HepG2 (cell line): ENCODE data around the gene KLHL18. TPM values are rescaled to one million over a fixed set of nuclear protein-coding genes. Genes with fewer than 3 reads are reported as not detected.

Experiments used
- ATAC-seq: fragments of 200-7000 bp; cut with Tn5 transposase; 3 replicates; pipeline ENCODE4 v1.9.1; 2020; ENCODE audit warnings: mild to moderate bottlenecking, moderate library complexity
- BruUV-seq: library from RNA; stranded (reverse); fragments of 400-500 nt; replicated peaks from 2 replicates; lab custom pipeline; 2021; lab: Mats Ljungman, UMichigan
- CTCF ChIA-PET: fragments of 300-600 bp; formaldehyde crosslinking; extraction: SDS; loops from one replicate; lab custom pipeline; 2021; ENCODE audit warnings: low total read pairs, inconsistent platforms, low intra/inter-chr PET ratio; lab: Yijun Ruan, JAX
- POLR2A ChIA-PET: fragments of 350-600 bp; sonication (Branson Sonifier 250); formaldehyde crosslinking; loops from one replicate; lab custom pipeline; 2020; ENCODE audit warnings: antibody characterized with exemption, inconsistent platforms; lab: Yijun Ruan, JAX
- DNase-seq: peaks from one replicate; pipeline ENCODE4 v3.0.0-alpha.2; 2015; ENCODE audit warnings: low spot score
- FAIRE-seq: peaks from 3 replicates; lab custom pipeline; 2011; peaks lifted over from hg19 to GRCh38; lab: Jason Lieb, UNC
- H2AFZ ChIP-seq: one replicate; pipeline ENCODE4 v1.6.1; 2011; ENCODE audit warnings: low read length, inconsistent platforms
- H3K27ac ChIP-seq: fragments of 300-600 bp; 3 replicates; pipeline ENCODE4 v1.8.0; 2011; ENCODE audit warnings: mixed run types, mild to moderate bottlenecking, mixed read lengths, low read length, inconsistent platforms; ENCODE audit not compliant: insufficient read depth; ENCODE audit errors: extremely low read length
- H3K27me3 ChIP-seq, 2 experiments: fragments of 200-600 bp in 1 of 2; 2 replicates in 1 of 2; 3 replicates in 1 of 2; pipeline versions ENCODE4 v1.6.0 to v1.8.0; 2011; ENCODE audit warnings: low read length in 2 of 2, mild to moderate bottlenecking in 2 of 2, moderate library complexity in 2 of 2, inconsistent platforms in 1 of 2; ENCODE audit not compliant: insufficient read depth in 2 of 2, control insufficient read depth in 1 of 2
- H3K36me3 ChIP-seq, 2 experiments: fragments of 200-600 bp in 1 of 2; replicated peaks in 1 of 2; 2 replicates in 1 of 2; 3 replicates in 1 of 2; pipeline versions ENCODE4 v1.5.1 to v1.8.0; 2011; ENCODE audit warnings: low read length in 2 of 2, inconsistent platforms in 1 of 2; ENCODE audit not compliant: insufficient read depth in 2 of 2, control insufficient read depth in 1 of 2
- H3K4me1 ChIP-seq: 2 replicates; pipeline ENCODE4 v1.5.1; 2012; ENCODE audit warnings: low read length, inconsistent platforms; ENCODE audit not compliant: insufficient read depth
- H3K4me2 ChIP-seq: 2 replicates; pipeline ENCODE4 v1.6.0; 2011; ENCODE audit warnings: low read depth, low read length, inconsistent platforms
- H3K4me3 ChIP-seq, 3 experiments: fragments of 200-600 bp in 1 of 3; sonication (generic), shearing (Covaris generic) in 1 of 3; replicated peaks in 1 of 3; 2 replicates each; pipeline ENCODE4 v1.5.1; 2011 to 2016; ENCODE audit warnings: low read length in 3 of 3, inconsistent platforms in 2 of 3, low read depth in 2 of 3, mild to moderate bottlenecking in 2 of 3, control low read depth in 1 of 3, mixed read lengths in 1 of 3; ENCODE audit not compliant: insufficient read depth in 1 of 3
- H3K79me2 ChIP-seq: one replicate; pipeline ENCODE4 v1.6.1; 2011; ENCODE audit warnings: low read length, inconsistent platforms; ENCODE audit not compliant: insufficient read depth
- H3K9ac ChIP-seq: 2 replicates; pipeline ENCODE4 v1.6.0; 2011; ENCODE audit warnings: mild to moderate bottlenecking, low read depth, low read length, inconsistent platforms; ENCODE audit not compliant: insufficient read depth
- H3K9me3 ChIP-seq: 2 replicates; pipeline ENCODE4 v1.5.1; 2012; ENCODE audit warnings: mild to moderate bottlenecking, low read length
- H4K20me1 ChIP-seq: 2 replicates; pipeline ENCODE4 v1.6.0; 2011; ENCODE audit warnings: inconsistent platforms, mild to moderate bottlenecking, low read length, moderate library complexity; ENCODE audit not compliant: insufficient read depth
- BRD4 ChIP-seq: sonication (generic); formaldehyde crosslinking; IDR thresholded peaks from 2 replicates; pipeline ENCODE4 v1.4.0; 2020; ENCODE audit warnings: missing genetic modification reagents
- CEBPG ChIP-seq: IDR thresholded peaks from 2 replicates; pipeline ENCODE4 v1.6.1; 2016
- CTCF ChIP-seq: sonication (generic); formaldehyde crosslinking; IDR thresholded peaks from 2 replicates; pipeline ENCODE4 v1.5.0; 2020; ENCODE audit warnings: mild to moderate bottlenecking, missing genetic modification reagents, moderate library complexity
- EHMT2 ChIP-seq: fragments of 200-600 bp; sonication (generic); IDR thresholded peaks from 2 replicates; pipeline ENCODE4 v1.7.0; 2017; ENCODE audit warnings: antibody characterized with exemption, low read depth, low read length, borderline replicate concordance
- GTF3A ChIP-seq: sonication (generic); formaldehyde crosslinking; conservative IDR thresholded peaks from 2 replicates; pipeline ENCODE4 v1.4.0; 2020; ENCODE audit warnings: mild to moderate bottlenecking, missing genetic modification reagents
- KAT2B ChIP-seq: fragments of 150-350 bp; IDR thresholded peaks from 2 replicates; pipeline ENCODE4 v1.6.1; 2014; ENCODE audit warnings: low read depth, low read length, borderline replicate concordance
- SIX4 ChIP-seq: sonication (generic); formaldehyde crosslinking; IDR thresholded peaks from 2 replicates; pipeline ENCODE4 v1.4.0; 2020; ENCODE audit warnings: missing genetic modification reagents
- ZNF263 ChIP-seq: sonication (generic); formaldehyde crosslinking; IDR thresholded peaks from 2 replicates; pipeline ENCODE4 v1.4.0; 2020; ENCODE audit warnings: missing genetic modification reagents
- ZNF337 ChIP-seq: sonication (generic); formaldehyde crosslinking; IDR thresholded peaks from 2 replicates; pipeline ENCODE4 v1.5.1; 2020; ENCODE audit warnings: missing genetic modification reagents, low read depth, mild to moderate bottlenecking, borderline replicate concordance
- WGBS: methylation state at CpG from one replicate; pipeline ENCODE4 v1.1.6; 2017; ENCODE audit warnings: low lambda C conversion rate; 5-methylcytosine and 5-hydroxymethylcytosine counted together
- in situ Hi-C: cut with HindIII; loops from 2 replicates; pipeline ENCODE4 v1.10.0; 2017; ENCODE audit warnings: low pct_unique_long_range_greater_than_20kb; ENCODE audit not compliant: extremely low pct_ligation_motif_present
- intact Hi-C: fragments of 100-400 bp; cut with micrococcal nuclease; formaldehyde crosslinking; loops from one replicate; pipeline ENCODE4 v1.10.0; 2022; ENCODE audit not compliant: unreplicated experiment
- polyA plus RNA-seq, 8 experiments: library from polyadenylated mRNA; depleted of rRNA in 3 of 8; stranded (reverse) in 7 of 8; unstranded in 1 of 8; fragments of >200 nt; fragmentation: Illumina TruSeq in 4 of 8; extraction: Trizol in 4 of 8; gene quantifications; 2 replicates each; pipeline versions ENCODE4 v1.2.1 to v1.2.3, GENCODE V29; 2011 to 2016; ENCODE audit warnings: low read depth in 4 of 8, missing spikeins in 1 of 8, mixed read lengths in 1 of 8; ENCODE audit not compliant: insufficient read depth in 1 of 8
- total RNA-seq, 5 experiments: library from RNA; depleted of rRNA; stranded (reverse); fragments of >200 nt; fragmentation: Illumina TruSeq; extraction: Trizol; gene quantifications; 2 replicates each; pipeline ENCODE4 v1.2.3, GENCODE V29; 2016; ENCODE audit warnings: low read depth in 1 of 5

Gene KLHL18
- total and polyA plus RNA-seq, 2 of the 13 experiments (the other 11 are each of a cell fraction or from before 2014, with no cell fraction given) = 17.5 to 18.8 TPM

- no peak for ATAC-seq
- Histone ChIP-seq H2AFZ (no peak overlapping the region), H3K9ac (no peak overlapping the region), H3K9me3 (no peaks in the 10 kb centered on the region), H3K27ac (no peak overlapping the region), H3K27me3 (no peaks in the 10 kb centered on the region), H3K4me2 (no peak overlapping the region), H3K4me3 (no peak overlapping the region), H3K4me1 (peaks cover 26% of the 10 kb centered on the region), H4K20me1 (no peaks in the 10 kb centered on the region), H3K36me3 (no peaks in the 10 kb centered on the region), H3K79me2 (no peaks in the 10 kb centered on the region)
- no peak for DNase-seq
- no peak for FAIRE-seq
- no TSS peak for BruUV-seq
- WGBS = 80% methylated on average over 3 of the region's 3 CpGs
- in situ Hi-C loops (no loop called here), intact Hi-C loops (no loop called here)
- no peak for TF ChIP-seq GTF3A (CRISPR knock-in tag)
- TF ChIP-seq KAT2B = peak; percentile 19; the same call in 1 of the 2 replicates
- no peak for TF ChIP-seq CEBPG (CRISPR knock-in tag)
- no peak for TF ChIP-seq SIX4 (CRISPR knock-in tag)
- no peak for TF ChIP-seq BRD4 (CRISPR knock-in tag)
- no peak for TF ChIP-seq ZNF337 (CRISPR knock-in tag)
- CTCF ChIA-PET = no interaction called here
- POLR2A ChIA-PET = no interaction called here
Measured at GRCh38 chr3:47238017-47238416, 44.7 kb upstream of the KLHL18 start.

GRCh38 chr3:47239929-47240328, 42.8 kb upstream of the KLHL18 start:
- H3K27me3 ChIP-seq = no peaks in the 10 kb centered on the region
- WGBS = 25% methylated on average over 1 of the region's 6 CpGs
- no peak overlapping the region for H3K4me3 ChIP-seq
- ChIA-PET POLR2A (no interaction called here), CTCF (interaction anchor here (1.2 kb wide), 1 partner anchor 10 kb away, joined by 3 read pairs; no protein-coding TSS in a partner anchor)
- H4K20me1 ChIP-seq = no peaks in the 10 kb centered on the region
- peak; percentile 16; the same call in 2 of the 3 replicates for ATAC-seq
- no TSS peak for BruUV-seq
- TF ChIP-seq CTCF (CRISPR knock-in tag) = peak; percentile 19
- TF ChIP-seq ZNF263 (CRISPR knock-in tag) = peak; percentile 78
- TF ChIP-seq EHMT2 = no peak
- DNase-seq = no peak
- H3K79me2 ChIP-seq = no peaks in the 10 kb centered on the region
- intact Hi-C loops = no loop called here
- in situ Hi-C loops = no loop called here
- no peak overlapping the region for H3K27ac ChIP-seq
- H2AFZ ChIP-seq = no peak overlapping the region
- no peak overlapping the region for H3K4me2 ChIP-seq
- H3K4me1 ChIP-seq = peaks cover 21% of the 10 kb centered on the region
- no peak for FAIRE-seq
- H3K36me3 ChIP-seq = no peaks in the 10 kb centered on the region
- H3K9me3 ChIP-seq = no peaks in the 10 kb centered on the region
- no peak overlapping the region for H3K9ac ChIP-seq
